ENCODE measurements around the gene ADAMTSL3. TPM values are rescaled to one million over a fixed set of nuclear protein-coding genes. Genes with fewer than 3 reads are reported as not detected.
"Not testable (repeated sequence)": the region's sequence is repeated elsewhere in the genome, so short reads cannot be mapped to it uniquely, and the experiment has no call there.

ADAMTSL3 gene
- total RNA-seq, 1 donor from 2014 or later = 0.07 TPM

- Mint-ChIP-seq H3K27me3 (ENCODE audit: low read depth) (no peaks in the 10 kb centered on the region), H3K4me1 (ENCODE audit: low read depth) (no peaks in the 10 kb centered on the region), H3K4me3 (ENCODE audit: low read depth) (no peak overlapping the region), H3K36me3 (ENCODE audit: low read depth) (no peaks in the 10 kb centered on the region), H3K9me3 (no peaks in the 10 kb centered on the region), H3K27ac (no peak overlapping the region)
- intact Hi-C loops (cut with micrococcal nuclease) = no loop called here
- no peak for DNase-seq (ENCODE audit: low spot score)
These were observed 43.8 kb downstream of the ADAMTSL3 start for GRCh38 chr15:83697716-83698115.

DNA sequence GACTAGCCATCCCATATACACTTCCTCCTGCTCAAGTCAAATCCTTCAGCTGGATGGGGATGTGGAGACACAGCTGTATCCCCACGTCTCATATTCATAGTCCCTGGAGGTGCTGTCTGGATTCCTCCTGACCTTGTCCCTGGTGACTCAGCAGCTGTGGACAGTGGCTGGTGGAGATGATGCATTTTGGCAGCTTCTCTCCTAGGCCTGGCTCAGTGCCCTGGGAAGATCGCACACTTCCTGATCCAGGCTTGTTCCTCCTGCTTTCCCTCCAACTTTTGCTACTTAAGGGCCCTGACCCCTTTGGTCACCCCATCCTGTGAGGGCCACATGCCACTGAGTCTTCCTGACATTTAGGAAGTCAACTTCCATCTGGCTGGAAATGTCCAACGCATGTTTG lies 44.4 kb downstream of the ADAMTSL3 start:
- no peaks in the 10 kb centered on the region for H3K9me3 Mint-ChIP-seq
- no peak overlapping the region for H3K27ac Mint-ChIP-seq
- no peaks in the 10 kb centered on the region for H3K36me3 Mint-ChIP-seq (ENCODE audit: low read depth)
- H3K27me3 Mint-ChIP-seq (ENCODE audit: low read depth) = no peaks in the 10 kb centered on the region
- no peak for DNase-seq (ENCODE audit: low spot score)
- H3K4me3 Mint-ChIP-seq (ENCODE audit: low read depth) = no peak overlapping the region
- no peaks in the 10 kb centered on the region for H3K4me1 Mint-ChIP-seq (ENCODE audit: low read depth)
- intact Hi-C loops (cut with micrococcal nuclease) = no loop called here

GRCh38 chr15:83699028-83699427 lies 45.1 kb downstream of the ADAMTSL3 start:
- no peak overlapping the region for H3K27ac Mint-ChIP-seq

DNA sequence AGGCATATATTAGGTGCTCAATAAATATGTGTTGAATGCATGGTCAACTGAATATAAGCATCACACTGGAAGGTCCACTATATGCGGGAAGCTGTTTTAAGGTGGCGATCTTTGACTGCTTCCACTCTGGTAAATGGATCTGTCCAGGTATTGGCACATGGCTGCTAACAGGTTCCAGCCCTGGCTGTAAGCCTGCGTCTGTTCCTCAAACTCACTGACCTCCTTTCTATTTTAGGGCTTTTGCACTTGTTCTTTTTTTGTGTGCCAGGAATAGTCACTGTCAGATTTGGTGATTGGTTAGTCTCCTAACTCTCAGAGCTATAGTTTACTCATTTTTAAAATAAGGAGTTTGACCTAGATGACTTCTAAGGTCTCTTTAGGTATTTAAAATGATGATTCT lies 46.2 kb downstream of the ADAMTSL3 start:
- Mint-ChIP-seq H3K4me1 (ENCODE audit: low read depth) (no peaks in the 10 kb centered on the region), H3K27ac (no peak overlapping the region), H3K9me3 (no peaks in the 10 kb centered on the region), H3K36me3 (ENCODE audit: low read depth) (no peaks in the 10 kb centered on the region), H3K27me3 (ENCODE audit: low read depth) (no peaks in the 10 kb centered on the region), H3K4me3 (ENCODE audit: low read depth) (no peak overlapping the region)
- intact Hi-C loops (cut with micrococcal nuclease) = no loop called here
- no peak for DNase-seq (ENCODE audit: low spot score)

More at GRCh38 chr15:83699028-83699427, 45.1 kb downstream of the ADAMTSL3 start:
- H3K9me3 Mint-ChIP-seq = no peaks in the 10 kb centered on the region
- intact Hi-C loops (cut with micrococcal nuclease) = no loop called here
- H3K27me3 Mint-ChIP-seq (ENCODE audit: low read depth) = no peaks in the 10 kb centered on the region
- no peak overlapping the region for H3K4me3 Mint-ChIP-seq (ENCODE audit: low read depth)
- no peaks in the 10 kb centered on the region for H3K36me3 Mint-ChIP-seq (ENCODE audit: low read depth)
- DNase-seq (ENCODE audit: low spot score) = no peak
- H3K4me1 Mint-ChIP-seq (ENCODE audit: low read depth) = no peaks in the 10 kb centered on the region

DNA sequence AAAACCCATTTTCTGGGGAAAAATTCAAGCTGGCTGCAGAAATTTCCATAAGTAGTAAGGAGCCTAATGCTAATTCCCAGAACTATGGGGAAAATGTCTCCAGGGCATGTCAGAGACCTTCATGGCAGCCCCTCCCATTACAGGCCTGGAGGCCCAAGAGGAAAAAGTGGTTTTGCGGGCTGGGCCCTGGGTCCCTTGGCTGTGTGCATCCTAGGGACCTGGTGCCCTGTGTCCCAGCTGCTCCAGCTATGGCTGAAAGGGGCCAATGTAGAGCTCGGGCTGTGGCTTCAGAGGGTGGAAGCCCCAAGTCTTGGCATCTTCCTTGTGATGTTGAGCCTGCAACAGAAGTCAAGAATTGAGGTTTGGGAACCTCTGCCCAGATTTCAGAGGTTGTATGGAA lies 48.4 kb downstream of the ADAMTSL3 start:
- H3K36me3 Mint-ChIP-seq (ENCODE audit: low read depth); H3K4me3 Mint-ChIP-seq (ENCODE audit: low read depth): not testable (repeated sequence)

GRCh38 chr15:83708328-83708727 lies 54.4 kb downstream of the ADAMTSL3 start:
- DNase-seq (ENCODE audit: low spot score) = no peak
- no peaks in the 10 kb centered on the region for H3K36me3 Mint-ChIP-seq (ENCODE audit: low read depth)
- intact Hi-C loops (cut with micrococcal nuclease) = no loop called here
- H3K4me3 Mint-ChIP-seq (ENCODE audit: low read depth) = no peak overlapping the region
- H3K4me1 Mint-ChIP-seq (ENCODE audit: low read depth) = no peaks in the 10 kb centered on the region
- H3K27ac Mint-ChIP-seq = no peak overlapping the region
- no peaks in the 10 kb centered on the region for H3K9me3 Mint-ChIP-seq
- no peaks in the 10 kb centered on the region for H3K27me3 Mint-ChIP-seq (ENCODE audit: low read depth)

More for the DNA sequence above, 48.4 kb downstream of the ADAMTSL3 start:
- intact Hi-C loops (cut with micrococcal nuclease); DNase-seq (ENCODE audit: low spot score); H3K9me3 Mint-ChIP-seq; H3K27me3 Mint-ChIP-seq (ENCODE audit: low read depth); H3K27ac Mint-ChIP-seq; H3K4me1 Mint-ChIP-seq (ENCODE audit: low read depth): not testable (repeated sequence)

- DNase-seq (ENCODE audit: low spot score) = no peak
- no peaks in the 10 kb centered on the region for H3K27me3 Mint-ChIP-seq (ENCODE audit: low read depth)
- H3K36me3 Mint-ChIP-seq (ENCODE audit: low read depth) = no peaks in the 10 kb centered on the region
- no peaks in the 10 kb centered on the region for H3K4me1 Mint-ChIP-seq (ENCODE audit: low read depth)
- H3K9me3 Mint-ChIP-seq = no peaks in the 10 kb centered on the region
- intact Hi-C loops (cut with micrococcal nuclease) = no loop called here
- no peak overlapping the region for H3K4me3 Mint-ChIP-seq (ENCODE audit: low read depth)
- no peak overlapping the region for H3K27ac Mint-ChIP-seq
These were observed 55.3 kb downstream of the ADAMTSL3 start for GRCh38 chr15:83709241-83709640.

- DNase-seq (ENCODE audit: low spot score) = no peak
- H3K36me3 Mint-ChIP-seq (ENCODE audit: low read depth) = no peaks in the 10 kb centered on the region
- H3K4me1 Mint-ChIP-seq (ENCODE audit: low read depth) = no peaks in the 10 kb centered on the region
- H3K4me3 Mint-ChIP-seq (ENCODE audit: low read depth) = no peak overlapping the region
- intact Hi-C loops (cut with micrococcal nuclease) = no loop called here
- no peaks in the 10 kb centered on the region for H3K9me3 Mint-ChIP-seq
- no peaks in the 10 kb centered on the region for H3K27me3 Mint-ChIP-seq (ENCODE audit: low read depth)
- no peak overlapping the region for H3K27ac Mint-ChIP-seq
These were observed 55.9 kb downstream of the ADAMTSL3 start for GRCh38 chr15:83709811-83710210.

- Mint-ChIP-seq H3K27ac (no peak overlapping the region), H3K27me3 (ENCODE audit: low read depth) (no peaks in the 10 kb centered on the region), H3K4me1 (ENCODE audit: low read depth) (no peaks in the 10 kb centered on the region), H3K4me3 (ENCODE audit: low read depth) (no peak overlapping the region), H3K9me3 (no peaks in the 10 kb centered on the region), H3K36me3 (ENCODE audit: low read depth) (no peaks in the 10 kb centered on the region)
- intact Hi-C loops (cut with micrococcal nuclease) = no loop called here
- no peak for DNase-seq (ENCODE audit: low spot score)
These were observed 56.5 kb downstream of the ADAMTSL3 start for GRCh38 chr15:83710452-83710851.

GRCh38 chr15:83711236-83711635 lies 57.3 kb downstream of the ADAMTSL3 start:
- H3K4me1 Mint-ChIP-seq (ENCODE audit: low read depth) = no peaks in the 10 kb centered on the region
- no peak overlapping the region for H3K4me3 Mint-ChIP-seq (ENCODE audit: low read depth)
- no peaks in the 10 kb centered on the region for H3K27me3 Mint-ChIP-seq (ENCODE audit: low read depth)
- H3K9me3 Mint-ChIP-seq = no peaks in the 10 kb centered on the region
- no peak for DNase-seq (ENCODE audit: low spot score)
- no peak overlapping the region for H3K27ac Mint-ChIP-seq
- intact Hi-C loops (cut with micrococcal nuclease) = no loop called here
- no peaks in the 10 kb centered on the region for H3K36me3 Mint-ChIP-seq (ENCODE audit: low read depth)

DNA sequence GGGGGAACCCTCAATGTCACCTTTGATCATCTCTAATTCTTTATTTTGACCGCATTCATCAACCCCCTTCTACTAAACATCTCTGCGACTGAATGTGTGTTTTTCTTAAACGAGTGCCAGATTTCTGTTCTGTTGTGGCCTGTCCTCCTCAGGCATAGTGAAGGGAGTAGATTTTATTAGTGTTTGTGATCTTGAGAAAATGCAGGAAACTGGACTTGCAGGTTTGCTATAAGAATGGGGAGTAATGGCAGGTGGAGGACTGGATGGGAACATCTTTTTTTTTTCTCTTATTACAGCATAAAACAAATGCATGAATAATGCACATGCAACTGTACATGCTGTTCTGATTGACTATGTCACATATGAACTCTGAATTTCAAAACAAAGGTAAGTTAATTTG lies 59.3 kb downstream of the ADAMTSL3 start:
- H3K27ac Mint-ChIP-seq = no peak overlapping the region

DNA sequence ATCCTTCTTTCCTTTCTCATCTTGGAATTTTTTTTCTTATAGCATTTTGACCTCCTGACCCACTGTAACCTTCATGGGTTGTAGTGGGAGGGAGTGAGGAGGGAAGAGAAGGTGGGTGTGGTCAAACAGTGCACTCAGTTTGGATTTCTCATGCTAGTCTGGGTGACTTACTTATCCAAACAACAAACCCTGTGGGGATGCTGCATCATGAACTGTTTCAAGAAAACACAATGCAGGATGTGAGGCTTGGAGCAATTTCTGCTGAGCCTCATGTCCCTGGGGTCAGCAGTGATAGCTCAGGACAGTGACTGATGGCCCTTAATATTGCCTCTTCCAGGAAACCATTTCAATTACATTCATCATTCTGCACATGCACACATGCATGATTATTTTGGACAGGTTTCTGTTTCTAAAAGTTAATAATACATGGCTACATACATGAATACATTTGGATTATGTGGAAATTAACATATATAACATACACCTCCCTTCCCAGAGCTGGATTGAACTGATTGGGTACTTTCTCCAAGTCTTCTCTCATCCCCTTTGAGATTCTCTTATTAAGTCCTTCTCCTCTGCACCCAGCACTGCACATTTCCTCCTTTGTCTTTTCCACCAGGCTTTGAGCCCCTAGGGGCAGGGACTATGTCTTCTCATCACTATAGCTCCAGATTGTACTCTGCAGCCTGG lies 61.2 kb downstream of the ADAMTSL3 start:
- H3K4me1 Mint-ChIP-seq (ENCODE audit: low read depth) = no peaks in the 10 kb centered on the region
- intact Hi-C loops (cut with micrococcal nuclease) = no loop called here

More for the DNA sequence above, 59.3 kb downstream of the ADAMTSL3 start:
- Mint-ChIP-seq H3K4me1 (ENCODE audit: low read depth) (no peaks in the 10 kb centered on the region), H3K9me3 (no peaks in the 10 kb centered on the region), H3K4me3 (ENCODE audit: low read depth) (no peak overlapping the region), H3K36me3 (ENCODE audit: low read depth) (no peaks in the 10 kb centered on the region), H3K27me3 (ENCODE audit: low read depth) (no peaks in the 10 kb centered on the region)
- DNase-seq (ENCODE audit: low spot score) = no peak
- intact Hi-C loops (cut with micrococcal nuclease) = no loop called here

GRCh38 chr15:83716605-83717004 lies 62.7 kb downstream of the ADAMTSL3 start:
- intact Hi-C loops (cut with micrococcal nuclease) = no loop called here
- Mint-ChIP-seq H3K36me3 (ENCODE audit: low read depth) (no peaks in the 10 kb centered on the region), H3K9me3 (no peaks in the 10 kb centered on the region), H3K27me3 (ENCODE audit: low read depth) (no peaks in the 10 kb centered on the region), H3K4me1 (ENCODE audit: low read depth) (no peaks in the 10 kb centered on the region), H3K4me3 (ENCODE audit: low read depth) (no peak overlapping the region), H3K27ac (no peak overlapping the region)
- no peak for DNase-seq (ENCODE audit: low spot score)

More for the DNA sequence above, 61.2 kb downstream of the ADAMTSL3 start:
- Mint-ChIP-seq H3K27me3 (ENCODE audit: low read depth) (no peaks in the 10 kb centered on the region), H3K27ac (no peak overlapping the region), H3K4me3 (ENCODE audit: low read depth) (no peak overlapping the region), H3K9me3 (no peaks in the 10 kb centered on the region), H3K36me3 (ENCODE audit: low read depth) (no peaks in the 10 kb centered on the region)
- DNase-seq (ENCODE audit: low spot score) = no peak

GRCh38 chr15:83717010-83717409 lies 63.1 kb downstream of the ADAMTSL3 start:
- Mint-ChIP-seq H3K4me3 (ENCODE audit: low read depth) (no peak overlapping the region), H3K9me3 (no peaks in the 10 kb centered on the region), H3K4me1 (ENCODE audit: low read depth) (no peaks in the 10 kb centered on the region), H3K27me3 (ENCODE audit: low read depth) (no peaks in the 10 kb centered on the region), H3K36me3 (ENCODE audit: low read depth) (no peaks in the 10 kb centered on the region), H3K27ac (no peak overlapping the region)
- no peak for DNase-seq (ENCODE audit: low spot score)
- intact Hi-C loops (cut with micrococcal nuclease) = no loop called here

Data from activated T-helper 2 cell treated with anti-CD3 and anti-CD28 coated beads, Interferon-gamma antibody, Interleukin-2, Interleukin-4, amounts not matched to agents 10 μg/mL and 5 μg/mL and 100 μg/mL, durations not matched to agents 14 hours and 24 hours and 36 hours (primary cell).